Measurements from ENCODE around the gene STMND1.

STMND1 gene

GRCh38 chr6:17167327-17167979 lies 65.6 kb downstream of the STMND1 start:
- no peak for DNase-seq

- DNase-seq, result no peak
Observed at GRCh38 chr6:17169291-17169690, 67.4 kb downstream of the STMND1 start.

- no peak for DNase-seq
Observed at GRCh38 chr6:17169711-17170110, 67.9 kb downstream of the STMND1 start.

GRCh38 chr6:17172836-17173470 lies 71.1 kb downstream of the STMND1 start:
- DNase-seq, result no peak

- no peak for DNase-seq
Observed at GRCh38 chr6:17178326-17178725, 76.5 kb downstream of the STMND1 start.

- no peak for DNase-seq
Observed at GRCh38 chr6:17178754-17179529, 77.1 kb downstream of the STMND1 start.

- DNase-seq, result no peak
Observed at GRCh38 chr6:17179530-17180073, 77.8 kb downstream of the STMND1 start.
